HCT116 (cell line): ENCODE measurements around the gene FSCN2. TPM values are rescaled to one million over a fixed set of nuclear protein-coding genes. Genes with fewer than 3 reads are reported as not detected.

ENCODE experiments used
- ATAC-seq: fragments of 200-7000 bp; cut with Tn5 transposase; 2 replicates; pipeline ENCODE4 v1.9.1; 2020; ENCODE audit warnings: mild to moderate bottlenecking, moderate library complexity
- BruUV-seq: library from RNA; stranded (reverse); fragments of 400-500 nt; replicated peaks from 2 replicates; lab custom pipeline; 2021; lab: Mats Ljungman, UMichigan
- CTCF ChIA-PET: fragments of 300-600 bp; sonication (Branson Sonifier 250); formaldehyde crosslinking; loops from one replicate; lab custom pipeline; 2021; ENCODE audit warnings: antibody characterized with exemption; lab: Charles Lee
- POLR2A ChIA-PET: fragments of 300-600, 350-600 bp; sonication (Branson Sonifier 250); formaldehyde crosslinking; loops from one replicate; lab custom pipeline; 2021; ENCODE audit warnings: antibody characterized with exemption; lab: Charles Lee
- RAD21 ChIA-PET, 2 experiments: fragments of 300-600 bp; sonication (Branson Sonifier 250); formaldehyde crosslinking; loops; one replicate each; lab custom pipeline; 2023; ENCODE audit warnings: low total read pairs in 2 of 2; ENCODE audit not compliant: uncharacterized antibody in 2 of 2, unreplicated experiment in 2 of 2, low non-redundant PET in 1 of 2; lab: Charles Lee
- DNase-seq: peaks from one replicate; pipeline ENCODE4 v3.0.0-alpha.2; 2010; ENCODE audit warnings: low read depth, low spot score
- H2AFZ ChIP-seq: fragments of 200-600 bp; shearing (Covaris generic), sonication (generic); 2 replicates; pipeline ENCODE4 v1.6.1; 2017; ENCODE audit warnings: low read depth, mixed run types, mixed read lengths, antibody characterized with exemption, low read length; ENCODE audit not compliant: poor library complexity, severe bottlenecking
- H3K27ac ChIP-seq: 2 replicates; pipeline ENCODE4 v1.5.1; 2012; ENCODE audit warnings: low read depth, low read length
- H3K27me3 ChIP-seq: fragments of 200-600 bp; sonication (generic); 2 replicates; pipeline ENCODE4 v1.6.1; 2016; ENCODE audit warnings: mixed run types, low read length, mixed read lengths; ENCODE audit not compliant: insufficient read depth
- H3K36me3 ChIP-seq, 2 experiments: fragments of 200-500 bp in 1 of 2; fragments of 200-600 bp in 1 of 2; sonication (Bioruptor generic) in 1 of 2; sonication (generic) in 1 of 2; 2 replicates each; pipeline versions ENCODE4 v1.5.1 to v1.6.1; 2014 to 2016; ENCODE audit warnings: low read length in 2 of 2, inconsistent platforms in 1 of 2, mixed read lengths in 1 of 2, mixed run types in 1 of 2; ENCODE audit not compliant: insufficient read depth in 2 of 2, control insufficient read depth in 1 of 2
- H3K4me1 ChIP-seq, 2 experiments: fragments of 200-600 bp in 1 of 2; sonication (generic) in 1 of 2; 2 replicates each; pipeline versions ENCODE4 v1.5.1 to v1.6.1; 2012 to 2017; ENCODE audit warnings: low read length in 2 of 2, inconsistent platforms in 1 of 2, mild to moderate bottlenecking in 1 of 2, mixed read lengths in 1 of 2, mixed run types in 1 of 2, moderate library complexity in 1 of 2; ENCODE audit not compliant: insufficient read depth in 2 of 2, control insufficient read depth in 1 of 2
- H3K4me2 ChIP-seq: fragments of 200-600 bp; sonication (generic); 2 replicates; pipeline ENCODE4 v1.6.1; 2017; ENCODE audit warnings: mixed run types, low read length, mixed read lengths
- H3K4me3 ChIP-seq, 2 experiments: fragments of 200-600 bp in 1 of 2; sonication (generic) in 1 of 2; replicated peaks in 1 of 2; 2 replicates each; pipeline ENCODE4 v1.5.1; 2011 to 2016; ENCODE audit warnings: low read length in 2 of 2, control low read depth in 1 of 2, low read depth in 1 of 2, mild to moderate bottlenecking in 1 of 2, mixed read lengths in 1 of 2, mixed run types in 1 of 2
- H3K79me2 ChIP-seq: fragments of 200-600 bp; sonication (generic); 2 replicates; pipeline ENCODE4 v1.6.1; 2017; ENCODE audit warnings: mild to moderate bottlenecking, mixed run types, low read length, moderate library complexity, mixed read lengths; ENCODE audit not compliant: insufficient read depth
- H3K9ac ChIP-seq: fragments of 200-600 bp; sonication (generic); 2 replicates; pipeline ENCODE4 v1.6.1; 2016; ENCODE audit warnings: low read length, mixed read lengths
- H3K9me2 ChIP-seq: fragments of 200-600 bp; sonication (generic), shearing (Covaris generic); 2 replicates; pipeline ENCODE4 v1.6.1; 2017; ENCODE audit warnings: mixed run types, mild to moderate bottlenecking, moderate library complexity; ENCODE audit not compliant: insufficient read depth
- H3K9me3 ChIP-seq, 2 experiments: fragments of 200-500 bp in 1 of 2; fragments of 200-600 bp in 1 of 2; sonication (Bioruptor generic) in 1 of 2; sonication (generic) in 1 of 2; 2 replicates each; pipeline ENCODE4 v1.6.1; 2014 to 2017; ENCODE audit warnings: low read length in 2 of 2, mixed read lengths in 2 of 2, inconsistent platforms in 1 of 2, low read depth in 1 of 2, mild to moderate bottlenecking in 1 of 2, mixed run types in 1 of 2, moderate library complexity in 1 of 2; ENCODE audit not compliant: control insufficient read depth in 1 of 2, insufficient read depth in 1 of 2
- H4K20me1 ChIP-seq: fragments of 200-600 bp; sonication (generic), shearing (Covaris generic); 2 replicates; pipeline ENCODE4 v1.6.1; 2017; ENCODE audit warnings: mixed run types, mild to moderate bottlenecking, moderate library complexity; ENCODE audit not compliant: insufficient read depth
- ATF3 ChIP-seq: IDR thresholded peaks from 2 replicates; pipeline ENCODE4 v1.6.1; 2012
- CBX3 ChIP-seq: IDR thresholded peaks from 2 replicates; pipeline ENCODE4 v1.6.1; 2012; ENCODE audit warnings: low read depth
- CEBPB ChIP-seq: IDR thresholded peaks from 2 replicates; pipeline ENCODE4 v1.6.1; 2012; ENCODE audit warnings: low read depth
- EGR1 ChIP-seq: IDR thresholded peaks from 2 replicates; pipeline ENCODE4 v1.6.1; 2012; ENCODE audit warnings: low read depth
- ELF1 ChIP-seq: IDR thresholded peaks from 2 replicates; pipeline ENCODE4 v1.6.1; 2012; ENCODE audit warnings: low read depth, borderline replicate concordance
- EZH2 ChIP-seq: fragments of 200-600 bp; sonication (generic); IDR thresholded peaks from 2 replicates; pipeline ENCODE4 v1.6.1; 2017; ENCODE audit warnings: antibody characterized with exemption, mixed run types
- EZH2phosphoT487 ChIP-seq: fragments of 200-600 bp; IDR thresholded peaks from 2 replicates; pipeline ENCODE4 v1.6.1; 2018; ENCODE audit warnings: antibody characterized with exemption, borderline replicate concordance
- FOSL1 ChIP-seq: IDR thresholded peaks from 2 replicates; pipeline ENCODE4 v1.6.1; 2012; ENCODE audit warnings: low read depth
- JUND ChIP-seq: IDR thresholded peaks from 2 replicates; pipeline ENCODE4 v1.6.1; 2012
- POLR2A ChIP-seq: IDR thresholded peaks from 2 replicates; pipeline ENCODE4 v1.7.0; 2011; ENCODE audit warnings: borderline replicate concordance; ENCODE audit not compliant: insufficient read depth, insufficient read length; ENCODE audit errors: extremely low read depth
- POLR2AphosphoS5 ChIP-seq: IDR thresholded peaks from 2 replicates; pipeline ENCODE4 v1.6.1; 2011; ENCODE audit warnings: mild to moderate bottlenecking, low read depth, low read length, moderate library complexity
- RAD21 ChIP-seq: IDR thresholded peaks from 2 replicates; pipeline ENCODE4 v1.6.1; 2012; ENCODE audit warnings: low read depth, mild to moderate bottlenecking
- SP1 ChIP-seq: IDR thresholded peaks from 2 replicates; pipeline ENCODE4 v1.6.1; 2012; ENCODE audit warnings: low read depth
- SRF ChIP-seq: IDR thresholded peaks from 2 replicates; pipeline ENCODE4 v1.6.1; 2012; ENCODE audit warnings: low read depth
- YY1 ChIP-seq: IDR thresholded peaks from 2 replicates; pipeline ENCODE4 v1.6.1; 2011; ENCODE audit warnings: low read length, low read depth, moderate library complexity, mild to moderate bottlenecking; ENCODE audit not compliant: insufficient replicate concordance; ENCODE audit errors: extremely low read depth
- ZFX ChIP-seq: fragments of 450-650 bp; IDR thresholded peaks from 2 replicates; pipeline ENCODE4 v1.6.1; 2017
- ZNF274 ChIP-seq: fragments of 200-500 bp; sonication (Bioruptor generic); IDR thresholded peaks from 2 replicates; pipeline ENCODE4 v1.6.1; 2014; ENCODE audit warnings: mild to moderate bottlenecking, low read depth, low read length, inconsistent platforms
- intact Hi-C: fragments of 100-400 bp; cut with micrococcal nuclease; formaldehyde crosslinking; loops from 2 replicates; pipeline ENCODE4 v1.10.0; 2022
- total RNA-seq: library from RNA; stranded (reverse); gene quantifications from one replicate; pipeline ENCODE4 v1.2.1, GENCODE V29; 2021; ENCODE audit not compliant: unreplicated experiment
- TF ChIP-seq, protein P1 (sequence below): IDR thresholded peaks from 2 replicates; pipeline ENCODE4 v1.6.1; 2011; ENCODE audit warnings: mild to moderate bottlenecking, low read length, moderate library complexity; ENCODE audit not compliant: insufficient replicate concordance; ENCODE audit errors: extremely low read depth

Gene FSCN2
- total RNA-seq, 1 experiment from 2014 or later: 10.1 TPM

GRCh38 chr17:81518785-81519283 lies 9.3 kb upstream of the FSCN2 start:
- CTCF ChIA-PET: interaction anchor here (0.7 to 1.5 kb wide), 5 partner anchors 8 to 82 kb away, joined by 3 to 8 read pairs (median 3); no protein-coding TSS in a partner anchor
- BruUV-seq: no TSS peak
- ATAC-seq (peak; percentile 51), DNase-seq (no peak)
- no peaks in the 10 kb centered on the region for H3K27me3 ChIP-seq
- no peaks in the 10 kb centered on the region for H3K9me2 ChIP-seq
- TF ChIP-seq JUND: no peak
- TF ChIP-seq POLR2A: peak; percentile 34
- TF ChIP-seq POLR2AphosphoS5: peak; percentile 45
- H3K27ac ChIP-seq: peak overlapping the region; percentile 98
- H2AFZ ChIP-seq: no peak overlapping the region
- POLR2A ChIA-PET: interaction anchor here (0.9 to 3.1 kb wide), 11 partner anchors 8 to 280 kb away, joined by 3 to 42 read pairs (median 4); partner anchors contain the start of genes ARL16, BAHCC1, FAAP100 and HGS
- no peaks in the 10 kb centered on the region for H3K9me3 ChIP-seq
- peak overlapping the region; percentile 56 to 77 for H3K4me3 ChIP-seq
- H3K36me3 ChIP-seq: no peaks in the 10 kb centered on the region
- intact Hi-C loops: no loop called here
- H3K79me2 ChIP-seq: peaks cover 34% of the 10 kb centered on the region
- RAD21 ChIA-PET: interaction anchor here in 1 of 2 experiments (1.0 kb wide), 2 partner anchors 9 to 20 kb away, joined by 3 to 4 read pairs; partner anchors contain the start of gene FSCN2
- peak overlapping the region; percentile 100 for H3K4me2 ChIP-seq
- H4K20me1 ChIP-seq: no peaks in the 10 kb centered on the region
- peaks cover 34 to 65% of the 10 kb centered on the region in 2 experiments for H3K4me1 ChIP-seq
- H3K9ac ChIP-seq: peak overlapping the region; percentile 94

- ChIA-PET CTCF (interaction anchor here (0.7 to 1.5 kb wide), 5 partner anchors 8 to 82 kb away, joined by 3 to 8 read pairs (median 3); no protein-coding TSS in a partner anchor), RAD21 (interaction anchor here in 1 of 2 experiments (1.0 kb wide), 1 partner anchor 19 kb away, joined by 3 read pairs; no protein-coding TSS in a partner anchor), POLR2A (interaction anchor here (0.5 to 3.1 kb wide), 11 partner anchors 8 to 190 kb away, joined by 3 to 42 read pairs (median 4); partner anchors contain the start of genes ARL16, BAHCC1, FAAP100 and HGS)
- H3K4me2 ChIP-seq: peak overlapping the region; percentile 100
- no peaks in the 10 kb centered on the region for H3K27me3 ChIP-seq
- H3K4me3 ChIP-seq: peak overlapping the region; percentile 56 to 77
- H2AFZ ChIP-seq: no peak overlapping the region
- BruUV-seq: no TSS peak
- DNase-seq: peak; percentile 80
- H3K9ac ChIP-seq: peak overlapping the region; percentile 94
- H3K79me2 ChIP-seq: peaks cover 29% of the 10 kb centered on the region
- no peaks in the 10 kb centered on the region for H4K20me1 ChIP-seq
- H3K9me3 ChIP-seq: no peaks in the 10 kb centered on the region
- intact Hi-C loops: no loop called here
- H3K4me1 ChIP-seq: peaks cover 34 to 62% of the 10 kb centered on the region in 2 experiments
- H3K27ac ChIP-seq: peak overlapping the region; percentile 98
- H3K36me3 ChIP-seq: no peaks in the 10 kb centered on the region
- peak; percentile 69 for ATAC-seq
- H3K9me2 ChIP-seq: no peaks in the 10 kb centered on the region
- TF ChIP-seq CEBPB (no peak), CBX3 (no peak), ZNF274 (no peak), YY1 (peak; percentile 35), ELF1 (no peak), FOSL1 (no peak), EGR1 (no peak), RAD21 (no peak), EZH2phosphoT487 (no peak), SP1 (no peak), EZH2 (no peak), ATF3 (no peak), ZFX (peak; percentile 97; the same call in 1 of the 2 replicates), SRF (no peak)
- TF ChIP-seq, protein P1, sequence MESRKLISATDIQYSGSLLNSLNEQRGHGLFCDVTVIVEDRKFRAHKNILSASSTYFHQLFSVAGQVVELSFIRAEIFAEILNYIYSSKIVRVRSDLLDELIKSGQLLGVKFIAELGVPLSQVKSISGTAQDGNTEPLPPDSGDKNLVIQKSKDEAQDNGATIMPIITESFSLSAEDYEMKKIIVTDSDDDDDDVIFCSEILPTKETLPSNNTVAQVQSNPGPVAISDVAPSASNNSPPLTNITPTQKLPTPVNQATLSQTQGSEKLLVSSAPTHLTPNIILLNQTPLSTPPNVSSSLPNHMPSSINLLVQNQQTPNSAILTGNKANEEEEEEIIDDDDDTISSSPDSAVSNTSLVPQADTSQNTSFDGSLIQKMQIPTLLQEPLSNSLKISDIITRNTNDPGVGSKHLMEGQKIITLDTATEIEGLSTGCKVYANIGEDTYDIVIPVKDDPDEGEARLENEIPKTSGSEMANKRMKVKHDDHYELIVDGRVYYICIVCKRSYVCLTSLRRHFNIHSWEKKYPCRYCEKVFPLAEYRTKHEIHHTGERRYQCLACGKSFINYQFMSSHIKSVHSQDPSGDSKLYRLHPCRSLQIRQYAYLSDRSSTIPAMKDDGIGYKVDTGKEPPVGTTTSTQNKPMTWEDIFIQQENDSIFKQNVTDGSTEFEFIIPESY: peak; percentile 83
These were observed 8.7 kb upstream of the FSCN2 start for GRCh38 chr17:81519284-81520020.
